Measurements from ENCODE around the gene BASP1. TPM values are rescaled to one million over a fixed set of nuclear protein-coding genes. Genes with fewer than 3 reads are reported as not detected.

BASP1 gene
- polyA plus RNA-seq, 1 donor from 2014 or later, result 974 TPM

GRCh38 chr5:17233488-17233887, 16.1 kb downstream of the BASP1 start:
- Histone ChIP-seq H3K9me3 (ENCODE audit: low read length) (no peaks in the 10 kb centered on the region), H3K27me3 (ENCODE audit: insufficient read depth, low read depth, low read length) (no peaks in the 10 kb centered on the region), H3K4me3 (ENCODE audit: low read length) (no peak overlapping the region), H3K36me3 (ENCODE audit: insufficient read depth, low read length) (peaks cover 26% of the 10 kb centered on the region), H3F3A (ENCODE audit: insufficient read depth, low read length, poor library complexity, severe bottlenecking) (peaks cover 2% of the 10 kb centered on the region), H3K79me2 (replicated peaks; ENCODE audit: insufficient read depth, low read length) (peaks cover 97% of the 10 kb centered on the region), H3K9me2 (ENCODE audit: insufficient read depth, low read length) (no peaks in the 10 kb centered on the region), H3K9ac (ENCODE audit: low read length) (no peak overlapping the region), H4K20me1 (ENCODE audit: insufficient read depth) (peaks cover 86% of the 10 kb centered on the region), H3K27ac (ENCODE audit: low read length) (no peak overlapping the region), H2AFZ (ENCODE audit: low read depth, low read length) (no peak overlapping the region), H3K4me2 (ENCODE audit: low read length) (no peak overlapping the region)
- TF ChIP-seq TAF1 (IDR thresholded peaks at IDR 0.05; ENCODE audit: low read depth), result no peak
- no peak for TF ChIP-seq EP300 (conservative IDR thresholded peaks at IDR 0.05; ENCODE audit: poor library complexity, severe bottlenecking)
- no peak for TF ChIP-seq EZH2 (IDR thresholded peaks at IDR 0.05; ENCODE audit: borderline replicate concordance, insufficient read depth, low read length, poor library complexity, severe bottlenecking)
- TF ChIP-seq POLR2AphosphoS5 (IDR thresholded peaks at IDR 0.05), result no peak
- no peak for TF ChIP-seq MXI1 (conservative IDR thresholded peaks at IDR 0.05; ENCODE audit: poor library complexity, severe bottlenecking)
- no peak for TF ChIP-seq SMC3 (conservative IDR thresholded peaks at IDR 0.05; ENCODE audit: poor library complexity)
- TF ChIP-seq, protein P1, sequence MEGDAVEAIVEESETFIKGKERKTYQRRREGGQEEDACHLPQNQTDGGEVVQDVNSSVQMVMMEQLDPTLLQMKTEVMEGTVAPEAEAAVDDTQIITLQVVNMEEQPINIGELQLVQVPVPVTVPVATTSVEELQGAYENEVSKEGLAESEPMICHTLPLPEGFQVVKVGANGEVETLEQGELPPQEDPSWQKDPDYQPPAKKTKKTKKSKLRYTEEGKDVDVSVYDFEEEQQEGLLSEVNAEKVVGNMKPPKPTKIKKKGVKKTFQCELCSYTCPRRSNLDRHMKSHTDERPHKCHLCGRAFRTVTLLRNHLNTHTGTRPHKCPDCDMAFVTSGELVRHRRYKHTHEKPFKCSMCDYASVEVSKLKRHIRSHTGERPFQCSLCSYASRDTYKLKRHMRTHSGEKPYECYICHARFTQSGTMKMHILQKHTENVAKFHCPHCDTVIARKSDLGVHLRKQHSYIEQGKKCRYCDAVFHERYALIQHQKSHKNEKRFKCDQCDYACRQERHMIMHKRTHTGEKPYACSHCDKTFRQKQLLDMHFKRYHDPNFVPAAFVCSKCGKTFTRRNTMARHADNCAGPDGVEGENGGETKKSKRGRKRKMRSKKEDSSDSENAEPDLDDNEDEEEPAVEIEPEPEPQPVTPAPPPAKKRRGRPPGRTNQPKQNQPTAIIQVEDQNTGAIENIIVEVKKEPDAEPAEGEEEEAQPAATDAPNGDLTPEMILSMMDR (IDR thresholded peaks at IDR 0.05; ENCODE audit: poor library complexity, severe bottlenecking), result no peak
- no peak for TF ChIP-seq REST (IDR thresholded peaks at IDR 0.05; ENCODE audit: borderline replicate concordance)
- no peak for TF ChIP-seq RAD21 (conservative IDR thresholded peaks at IDR 0.05)

- no peak overlapping the region for H3K27ac ChIP-seq (ENCODE audit: low read length)
- no peak for TF ChIP-seq MXI1 (conservative IDR thresholded peaks at IDR 0.05; ENCODE audit: poor library complexity, severe bottlenecking)
- TF ChIP-seq, protein P1 (IDR thresholded peaks at IDR 0.05; ENCODE audit: poor library complexity, severe bottlenecking), result no peak
- no peak for TF ChIP-seq RAD21 (conservative IDR thresholded peaks at IDR 0.05)
- no peak for TF ChIP-seq TAF1 (IDR thresholded peaks at IDR 0.05; ENCODE audit: low read depth)
- TF ChIP-seq POLR2AphosphoS5 (IDR thresholded peaks at IDR 0.05), result no peak
- no peak for TF ChIP-seq REST (IDR thresholded peaks at IDR 0.05; ENCODE audit: borderline replicate concordance)
- TF ChIP-seq EP300 (conservative IDR thresholded peaks at IDR 0.05; ENCODE audit: poor library complexity, severe bottlenecking), result no peak
- H2AFZ ChIP-seq (ENCODE audit: low read depth, low read length), result no peak overlapping the region
- peaks cover 2% of the 10 kb centered on the region for H3F3A ChIP-seq (ENCODE audit: insufficient read depth, low read length, poor library complexity, severe bottlenecking)
- H3K79me2 ChIP-seq (replicated peaks; ENCODE audit: insufficient read depth, low read length), result peaks cover 96% of the 10 kb centered on the region
- no peak overlapping the region for H3K4me3 ChIP-seq (ENCODE audit: low read length)
- H4K20me1 ChIP-seq (ENCODE audit: insufficient read depth), result peaks cover 83% of the 10 kb centered on the region
- H3K36me3 ChIP-seq (ENCODE audit: insufficient read depth, low read length), result peaks cover 28% of the 10 kb centered on the region
- no peaks in the 10 kb centered on the region for H3K9me3 ChIP-seq (ENCODE audit: low read length)
- no peak overlapping the region for H3K4me2 ChIP-seq (ENCODE audit: low read length)
- no peaks in the 10 kb centered on the region for H3K27me3 ChIP-seq (ENCODE audit: insufficient read depth, low read depth, low read length)
- H3K9ac ChIP-seq (ENCODE audit: low read length), result no peak overlapping the region
- no peaks in the 10 kb centered on the region for H3K9me2 ChIP-seq (ENCODE audit: insufficient read depth, low read length)
Measured at GRCh38 chr5:17234374-17234773, 16.9 kb downstream of the BASP1 start.

All from neural cell (in vitro differentiated cells).